ENCODE measurements around the gene ITGB4. TPM values are rescaled to one million over a fixed set of nuclear protein-coding genes. Genes with fewer than 3 reads are reported as not detected.

ITGB4 gene
- total RNA-seq, 2 experiments from 2014 or later = 0.81 to 1.3 TPM

GRCh38 chr17:75754378-75755204 is 33.3 kb downstream of the ITGB4 start:
- Histone ChIP-seq H3K9me3 (ENCODE audit: control insufficient read depth in 1 of 2, insufficient read depth in 1 of 2, low read length in 2 of 2) (no peaks in the 10 kb centered on the region), H3K36me3 (ENCODE audit: insufficient read depth, low read length) (peaks cover 3% of the 10 kb centered on the region), H3K27ac (ENCODE audit: low read depth in 1 of 2, low read length in 2 of 2) (no peak overlapping the region), H3K4me1 (ENCODE audit: insufficient read depth, low read length) (peaks cover 28% of the 10 kb centered on the region), H3K4me3 (ENCODE audit: low read length) (peak overlapping the region; percentile 26), H3K27me3 (ENCODE audit: control insufficient read depth in 1 of 2, insufficient read depth in 2 of 2, low read length in 2 of 2) (no peaks in the 10 kb centered on the region)
- POLR2A ChIA-PET = interaction anchor here (0.9 to 3.3 kb wide), 10 partner anchors 7 to 349 kb away, joined by 3 to 58 read pairs (median 8); partner anchors contain the start of genes GALK1, GRB2, RECQL5 and SAP30BP
- peaks cover 3% of the 10 kb centered on the region for H3K27me3 Mint-ChIP-seq
- H3K4me1 Mint-ChIP-seq (ENCODE audit: low read depth) = peaks cover 12% of the 10 kb centered on the region
- CTCF ChIA-PET = interaction anchor here (0.8 to 2.6 kb wide), 17 partner anchors 9 to 309 kb away, joined by 3 to 51 read pairs (median 9); partner anchors contain the start of genes GALK1, RECQL5, SAP30BP and SMIM5
- H3K27ac Mint-ChIP-seq = peak overlapping the region; percentile 53
- intact Hi-C loops (cut with DNase I, micrococcal nuclease) = loop anchor here in 1 of 2 experiments (5.0 to 10.0 kb wide), 2 partner anchors 33 to 490 kb away; partner anchors contain the start of genes GGA3 and MRPS7
- peak overlapping the region; percentile 84 for H3K4me3 Mint-ChIP-seq
- no peaks in the 10 kb centered on the region for H3K36me3 Mint-ChIP-seq (ENCODE audit: low read depth)
- H3K9me3 Mint-ChIP-seq = no peaks in the 10 kb centered on the region
- ATAC-seq (ENCODE audit: poor library complexity) = no peak
- no peak for TF ChIP-seq CTCF (IDR thresholded peaks at IDR 0.05)
- DNase-seq = peak in 1 of 14 experiments; percentile 44

- peak overlapping the region; percentile 84 for H3K4me3 Mint-ChIP-seq
- Histone ChIP-seq H3K36me3 (ENCODE audit: insufficient read depth, low read length) (peaks cover 3% of the 10 kb centered on the region), H3K4me3 (ENCODE audit: low read length) (no peak overlapping the region), H3K27me3 (ENCODE audit: control insufficient read depth in 1 of 2, insufficient read depth in 2 of 2, low read length in 2 of 2) (no peaks in the 10 kb centered on the region), H3K4me1 (ENCODE audit: insufficient read depth, low read length) (peaks cover 21% of the 10 kb centered on the region), H3K27ac (ENCODE audit: low read depth in 1 of 2, low read length in 2 of 2) (no peak overlapping the region), H3K9me3 (ENCODE audit: control insufficient read depth in 1 of 2, insufficient read depth in 1 of 2, low read length in 2 of 2) (no peaks in the 10 kb centered on the region)
- no peaks in the 10 kb centered on the region for H3K36me3 Mint-ChIP-seq (ENCODE audit: low read depth)
- H3K9me3 Mint-ChIP-seq = no peaks in the 10 kb centered on the region
- POLR2A ChIA-PET = interaction anchor here (1.0 to 3.3 kb wide), 2 partner anchors 22 to 30 kb away, joined by 3 to 58 read pairs; partner anchors contain the start of gene UNK
- peak in 1 of 14 experiments; percentile 39 for DNase-seq
- CTCF ChIA-PET = no interaction called here
- no peaks in the 10 kb centered on the region for H3K27me3 Mint-ChIP-seq
- no peak for TF ChIP-seq CTCF (IDR thresholded peaks at IDR 0.05)
- no peak overlapping the region for H3K27ac Mint-ChIP-seq
- H3K4me1 Mint-ChIP-seq (ENCODE audit: low read depth) = peaks cover 6% of the 10 kb centered on the region
- no peak for ATAC-seq (ENCODE audit: poor library complexity)
- intact Hi-C loops (cut with DNase I, micrococcal nuclease) = loop anchor here in 1 of 2 experiments (10.0 kb wide), 1 partner anchor 491 kb away; the partner anchor contains the start of genes GGA3 and MRPS7
Observed at GRCh38 chr17:75755205-75755901, 34.1 kb downstream of the ITGB4 start.

GRCh38 chr17:75755990-75756389 is 34.7 kb downstream of the ITGB4 start:
- Histone ChIP-seq H3K27ac (ENCODE audit: low read depth in 1 of 2, low read length in 2 of 2) (no peak overlapping the region), H3K4me3 (ENCODE audit: low read length) (no peak overlapping the region), H3K4me1 (ENCODE audit: insufficient read depth, low read length) (peaks cover 21% of the 10 kb centered on the region), H3K9me3 (ENCODE audit: control insufficient read depth in 1 of 2, insufficient read depth in 1 of 2, low read length in 2 of 2) (no peaks in the 10 kb centered on the region), H3K36me3 (ENCODE audit: insufficient read depth, low read length) (peaks cover 3% of the 10 kb centered on the region), H3K27me3 (ENCODE audit: control insufficient read depth in 1 of 2, insufficient read depth in 2 of 2, low read length in 2 of 2) (no peaks in the 10 kb centered on the region)
- Mint-ChIP-seq H3K4me1 (ENCODE audit: low read depth) (peaks cover 6% of the 10 kb centered on the region), H3K27ac (no peak overlapping the region), H3K36me3 (ENCODE audit: low read depth) (no peaks in the 10 kb centered on the region), H3K9me3 (no peaks in the 10 kb centered on the region), H3K27me3 (no peaks in the 10 kb centered on the region), H3K4me3 (peak overlapping the region; percentile 45)
- CTCF ChIA-PET = no interaction called here
- DNase-seq (no peak), ATAC-seq (ENCODE audit: poor library complexity) (no peak)
- POLR2A ChIA-PET = no interaction called here
- intact Hi-C loops (cut with DNase I, micrococcal nuclease) = loop anchor here in 1 of 2 experiments (10.0 kb wide), 1 partner anchor 491 kb away; the partner anchor contains the start of genes GGA3 and MRPS7
- TF ChIP-seq CTCF (IDR thresholded peaks at IDR 0.05) = no peak

Data from CD4-positive, alpha-beta T cell (primary cell).